ENCODE data around the gene HADHA.

GRCh38 chr2:26212011-26212410, 32.4 kb downstream of the HADHA start:
- TF ChIP-seq, protein P1, sequence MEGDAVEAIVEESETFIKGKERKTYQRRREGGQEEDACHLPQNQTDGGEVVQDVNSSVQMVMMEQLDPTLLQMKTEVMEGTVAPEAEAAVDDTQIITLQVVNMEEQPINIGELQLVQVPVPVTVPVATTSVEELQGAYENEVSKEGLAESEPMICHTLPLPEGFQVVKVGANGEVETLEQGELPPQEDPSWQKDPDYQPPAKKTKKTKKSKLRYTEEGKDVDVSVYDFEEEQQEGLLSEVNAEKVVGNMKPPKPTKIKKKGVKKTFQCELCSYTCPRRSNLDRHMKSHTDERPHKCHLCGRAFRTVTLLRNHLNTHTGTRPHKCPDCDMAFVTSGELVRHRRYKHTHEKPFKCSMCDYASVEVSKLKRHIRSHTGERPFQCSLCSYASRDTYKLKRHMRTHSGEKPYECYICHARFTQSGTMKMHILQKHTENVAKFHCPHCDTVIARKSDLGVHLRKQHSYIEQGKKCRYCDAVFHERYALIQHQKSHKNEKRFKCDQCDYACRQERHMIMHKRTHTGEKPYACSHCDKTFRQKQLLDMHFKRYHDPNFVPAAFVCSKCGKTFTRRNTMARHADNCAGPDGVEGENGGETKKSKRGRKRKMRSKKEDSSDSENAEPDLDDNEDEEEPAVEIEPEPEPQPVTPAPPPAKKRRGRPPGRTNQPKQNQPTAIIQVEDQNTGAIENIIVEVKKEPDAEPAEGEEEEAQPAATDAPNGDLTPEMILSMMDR (IDR thresholded peaks at IDR 0.05 in 4 of 5, conservative IDR thresholded peaks at IDR 0.05 in 1 of 5) = no peak
- no peak for TF ChIP-seq POLR2A (IDR thresholded peaks at IDR 0.05)

All from gastrocnemius medialis (tissue), 4 donors.